Activated naive CD4-positive, alpha-beta T cell treated with anti-CD3 and anti-CD28 coated beads, Interleukin-2, amount 50 U/mL, for 72 hours (primary cell): ENCODE data around the gene ZNF436. TPM values are rescaled to one million over a fixed set of nuclear protein-coding genes. Genes with fewer than 3 reads are reported as not detected.
"Not testable (repeated sequence)": the region's sequence is repeated elsewhere in the genome, so short reads cannot be mapped to it uniquely, and the experiment has no call there.

ENCODE experiments used
- ATAC-seq, 2 donors: fragments of 150-1000 bp; cut with Tn5 transposase; 2 replicates each; pipeline ENCODE4 v1.10.0; 2021; ENCODE audit warnings: mild to moderate bottlenecking in 2 of 2, moderate library complexity in 2 of 2
- DNase-seq, 2 donors: peaks; one replicate each; pipeline ENCODE4 v3.0.0; 2021 to 2022; ENCODE audit warnings: low spot score in 2 of 2
- H3K27ac Mint-ChIP-seq, 2 donors: one replicate each; pipeline ENCODE4 v1.8.0; 2022; ENCODE audit warnings: mild to moderate bottlenecking in 2 of 2, mixed read lengths in 2 of 2
- H3K36me3 Mint-ChIP-seq, 2 donors: one replicate each; pipeline ENCODE4 v1.8.0; 2022; ENCODE audit warnings: mixed read lengths in 2 of 2
- H3K9me3 Mint-ChIP-seq, 2 donors: one replicate each; pipeline ENCODE4 v1.8.0; 2022; ENCODE audit warnings: mixed read lengths in 2 of 2
- total RNA-seq, 2 donors: library from RNA; stranded (reverse); gene quantifications; one replicate each; pipeline ENCODE4 v1.2.3, GENCODE V29; 2022

Gene ZNF436
- total RNA-seq, 2 donors from 2014 or later: 7.6 to 8.2 TPM

GRCh38 chr1:23374079-23374735 lies 4.6 kb upstream of the ZNF436 start:
- peak overlapping the region in 1 of 2 donors; percentile 59 for H3K27ac Mint-ChIP-seq
- H3K9me3 Mint-ChIP-seq, ATAC-seq, DNase-seq, H3K36me3 Mint-ChIP-seq: not testable (repeated sequence)

- H3K36me3 Mint-ChIP-seq: peaks cover 12 to 13% of the 10 kb centered on the region in 2 donors
- DNase-seq (no peak), ATAC-seq (no peak)
- H3K27ac Mint-ChIP-seq: no peak overlapping the region
- H3K9me3 Mint-ChIP-seq: no peaks in the 10 kb centered on the region
These were observed 2.6 kb upstream of the ZNF436 start for GRCh38 chr1:23371987-23372880.

DNA sequence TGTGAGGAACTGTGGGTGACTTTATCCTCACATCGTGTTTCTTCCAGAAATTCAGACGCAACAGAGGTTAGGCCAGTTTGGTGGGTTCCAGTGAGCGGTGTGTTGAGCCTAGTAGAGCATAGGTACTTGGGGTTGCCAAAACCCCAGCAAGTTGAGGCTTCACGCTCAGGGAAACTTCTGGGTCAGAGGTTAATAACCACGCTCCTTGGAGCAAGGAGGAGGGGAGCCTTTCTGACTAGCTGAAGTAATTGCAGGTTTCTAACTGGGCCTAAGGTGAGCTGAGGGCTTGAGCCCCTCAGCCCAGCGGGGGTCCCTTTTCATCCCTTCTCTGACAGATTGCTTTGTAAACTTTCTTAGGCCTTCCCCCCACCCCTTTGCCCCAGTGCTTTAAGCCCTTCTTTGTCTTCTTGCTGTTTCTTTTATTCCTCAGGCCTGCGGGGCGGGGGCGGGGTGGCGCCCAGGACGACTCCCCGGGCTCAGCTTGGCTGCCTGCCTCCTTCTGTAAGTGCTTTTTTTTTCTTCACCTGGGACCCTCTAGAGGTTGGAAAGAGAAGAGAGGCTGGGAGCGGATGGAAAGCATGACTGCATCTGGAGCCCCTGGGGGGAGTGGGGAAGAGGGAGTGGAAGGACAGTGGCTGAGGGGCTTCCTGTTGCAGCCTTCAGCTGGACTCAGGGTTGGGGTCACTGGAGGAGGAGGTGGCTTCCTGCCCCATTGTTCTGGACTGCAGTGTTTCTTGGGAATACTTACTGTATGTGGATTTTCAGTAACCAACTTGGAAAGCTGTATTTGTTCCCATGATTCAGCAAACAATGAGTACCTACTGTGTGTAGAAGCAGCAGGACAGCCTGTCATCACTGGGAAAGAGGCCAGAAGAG lies 1.3 kb upstream of the ZNF436 start:
- no peak for DNase-seq
- no peak overlapping the region for H3K27ac Mint-ChIP-seq
- no peak for ATAC-seq
- H3K9me3 Mint-ChIP-seq: no peaks in the 10 kb centered on the region
- H3K36me3 Mint-ChIP-seq: peaks cover 24 to 26% of the 10 kb centered on the region in 2 donors

- peak overlapping the region in 1 of 2 donors; percentile 98 for H3K27ac Mint-ChIP-seq
- DNase-seq (no peak), ATAC-seq (no peak)
- peaks cover 25 to 30% of the 10 kb centered on the region in 2 donors for H3K36me3 Mint-ChIP-seq
- H3K9me3 Mint-ChIP-seq: no peaks in the 10 kb centered on the region
These were observed 683 bp upstream of the ZNF436 start for GRCh38 chr1:23370330-23370708.

- peak; percentile 76 to 80 for ATAC-seq
These were observed 888 bp downstream of the ZNF436 start for GRCh38 chr1:23368562-23369334.

DNA sequence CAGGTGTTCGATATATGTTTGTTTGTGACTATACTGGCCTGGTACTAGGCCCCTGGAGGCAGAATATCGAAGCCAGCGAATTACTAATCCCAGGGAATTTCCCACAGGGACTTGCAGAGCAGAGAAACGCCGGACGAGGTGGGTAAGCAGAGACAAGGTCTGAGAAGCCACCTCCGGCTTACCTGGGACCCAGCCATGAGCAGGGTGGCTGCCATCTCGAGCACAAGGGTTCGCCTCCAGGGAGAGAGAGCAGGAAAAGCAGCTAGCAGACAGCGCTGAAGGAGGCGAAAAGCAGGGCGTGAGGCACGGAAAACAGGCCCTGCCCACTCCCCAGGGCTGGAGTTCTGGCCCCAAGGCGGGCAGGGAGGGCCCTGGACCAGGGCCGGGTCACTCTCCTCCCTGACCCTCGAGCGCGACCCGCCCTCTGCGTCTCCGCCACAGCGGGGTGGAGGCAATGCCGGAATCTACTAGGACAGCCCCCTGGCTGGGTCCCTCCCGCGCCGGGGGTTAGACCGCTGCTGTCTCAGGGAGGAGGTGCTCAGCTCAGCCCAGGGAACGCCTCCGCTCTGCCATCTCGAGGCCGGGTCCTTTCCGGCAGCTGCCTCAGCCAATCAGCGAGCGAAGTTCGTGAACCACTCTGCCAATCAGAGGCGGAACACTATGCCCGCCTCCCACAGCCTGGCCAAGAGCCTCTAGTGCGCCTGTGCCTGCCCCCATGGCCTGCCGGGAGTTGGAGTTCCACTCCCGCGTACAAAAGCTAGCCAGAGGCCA lies 1.7 kb downstream of the ZNF436 start:
- ATAC-seq (peak; percentile 94), DNase-seq (peak; percentile 95 to 99)
- H3K9me3 Mint-ChIP-seq: peaks cover 2 to 3% of the 10 kb centered on the region in 2 donors
- peak overlapping the region; percentile 88 to 98 for H3K27ac Mint-ChIP-seq
- peaks cover 40 to 50% of the 10 kb centered on the region in 2 donors for H3K36me3 Mint-ChIP-seq

More at GRCh38 chr1:23368562-23369334, 888 bp downstream of the ZNF436 start:
- Mint-ChIP-seq H3K36me3 (peaks cover 32 to 42% of the 10 kb centered on the region in 2 donors), H3K27ac (peak overlapping the region; percentile 88 to 98), H3K9me3 (no peaks in the 10 kb centered on the region)
- peak; percentile 88 to 89 for DNase-seq

DNA sequence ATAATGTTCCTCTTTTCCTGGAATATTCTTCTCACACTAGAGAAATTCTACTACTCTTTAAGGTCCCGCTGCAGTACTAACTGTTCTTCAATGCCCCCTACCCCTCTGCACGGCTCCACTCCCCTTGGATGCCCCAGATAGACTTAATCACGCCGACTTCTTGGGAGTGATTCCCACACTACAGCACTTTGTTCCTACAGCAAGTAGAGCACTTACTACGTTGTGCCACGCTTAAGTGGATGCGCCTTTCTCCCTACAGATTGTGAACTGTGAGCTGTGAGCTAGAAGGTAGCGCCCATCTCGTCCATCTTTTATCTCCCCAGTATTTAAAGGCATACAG lies 2.2 kb downstream of the ZNF436 start:
- no peak for ATAC-seq
- Mint-ChIP-seq H3K27ac (peak overlapping the region; percentile 88 to 98), H3K9me3 (peaks cover 7 to 8% of the 10 kb centered on the region in 2 donors), H3K36me3 (peaks cover 45 to 56% of the 10 kb centered on the region in 2 donors)
- no peak for DNase-seq

GRCh38 chr1:23366598-23366997 lies 3.0 kb downstream of the ZNF436 start:
- ATAC-seq (no peak), DNase-seq (no peak)
- Mint-ChIP-seq H3K36me3 (peaks cover 54 to 64% of the 10 kb centered on the region in 2 donors), H3K9me3 (peaks cover 14% of the 10 kb centered on the region in 2 donors), H3K27ac (no peak overlapping the region)

DNA sequence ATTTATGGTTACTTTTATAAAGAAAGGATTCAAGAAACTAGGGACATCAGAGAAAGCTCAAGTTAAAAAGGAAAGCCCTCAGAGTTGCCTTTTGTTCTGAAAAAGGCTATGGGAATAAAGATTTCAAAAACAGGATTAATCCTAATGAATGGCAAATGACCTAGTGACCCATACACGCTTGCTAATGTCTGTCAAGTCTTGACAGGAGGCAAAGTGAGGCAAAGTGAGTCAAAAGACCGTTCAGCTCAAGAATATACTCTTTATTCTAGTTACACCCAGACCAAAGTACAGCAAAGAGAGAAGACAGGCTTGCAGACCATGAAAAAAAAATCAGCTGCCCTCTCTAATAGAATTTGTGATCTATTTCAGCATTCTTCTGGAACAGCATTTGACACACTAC lies 3.5 kb downstream of the ZNF436 start:
- Mint-ChIP-seq H3K27ac (no peak overlapping the region), H3K9me3 (peaks cover 14 to 17% of the 10 kb centered on the region in 2 donors), H3K36me3 (peaks cover 58 to 68% of the 10 kb centered on the region in 2 donors)
- no peak for DNase-seq
- ATAC-seq: no peak

- H3K27ac Mint-ChIP-seq: peak overlapping the region in 1 of 2 donors; percentile 65
- peak in 1 of 2 donors; percentile 12 for DNase-seq
- H3K9me3 Mint-ChIP-seq: peaks cover 29 to 33% of the 10 kb centered on the region in 2 donors
- peaks cover 68 to 85% of the 10 kb centered on the region in 2 donors for H3K36me3 Mint-ChIP-seq
- peak in 1 of 2 donors; percentile 7 for ATAC-seq
These were observed 7.4 kb downstream of the ZNF436 start for GRCh38 chr1:23362218-23362713.

- peaks cover 33 to 41% of the 10 kb centered on the region in 2 donors for H3K9me3 Mint-ChIP-seq
- H3K36me3 Mint-ChIP-seq: peaks cover 45 to 61% of the 10 kb centered on the region in 2 donors
- H3K27ac Mint-ChIP-seq: no peak overlapping the region
- DNase-seq (no peak), ATAC-seq (no peak)
These were observed 11.2 kb downstream of the ZNF436 start for GRCh38 chr1:23358310-23358875.

DNA sequence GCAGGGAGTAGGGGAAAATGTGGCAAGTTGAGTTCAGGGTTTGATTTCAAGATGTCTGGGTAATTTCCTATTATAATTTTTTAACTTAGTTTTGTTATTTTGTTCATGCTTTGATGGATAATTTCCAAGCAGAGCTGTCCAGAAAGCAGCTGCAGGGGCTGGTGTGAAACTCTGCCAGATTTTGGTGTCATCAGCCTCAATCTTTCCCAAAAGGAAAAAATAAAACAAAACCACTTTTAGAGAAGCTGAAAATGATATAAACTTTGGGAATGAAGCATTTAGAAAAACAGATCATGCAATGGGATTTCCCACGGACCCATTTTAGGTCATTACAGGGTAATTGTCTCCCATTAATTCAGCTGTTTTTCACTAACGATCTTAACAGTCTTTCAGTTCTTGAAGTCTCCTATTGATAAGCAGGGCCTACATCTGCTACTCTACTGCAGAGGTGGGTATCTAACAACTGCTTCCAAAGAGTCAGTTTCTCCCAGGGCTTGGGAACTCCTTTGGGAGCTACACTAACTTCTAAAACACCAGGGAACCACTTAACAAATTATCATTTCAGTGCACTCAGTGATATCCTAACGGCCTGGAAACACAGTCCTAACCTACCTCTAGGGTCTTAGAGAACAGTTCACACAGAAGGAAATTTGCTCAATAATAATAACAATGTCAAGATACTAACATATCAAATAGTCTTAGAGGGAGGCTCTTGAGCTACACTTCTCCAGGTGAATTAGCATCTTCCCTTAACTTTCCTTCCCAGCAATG lies 12.3 kb downstream of the ZNF436 start:
- ATAC-seq: no peak

GRCh38 chr1:23356471-23357137 lies 13.0 kb downstream of the ZNF436 start:
- Mint-ChIP-seq H3K27ac (no peak overlapping the region), H3K9me3 (peaks cover 19 to 26% of the 10 kb centered on the region in 2 donors), H3K36me3 (peaks cover 27 to 44% of the 10 kb centered on the region in 2 donors)
- no peak for ATAC-seq
- no peak for DNase-seq

More for the DNA sequence above, 12.3 kb downstream of the ZNF436 start:
- no peak overlapping the region for H3K27ac Mint-ChIP-seq
- DNase-seq: no peak
- peaks cover 24 to 31% of the 10 kb centered on the region in 2 donors for H3K9me3 Mint-ChIP-seq
- H3K36me3 Mint-ChIP-seq: peaks cover 34 to 51% of the 10 kb centered on the region in 2 donors

- Mint-ChIP-seq H3K9me3 (peaks cover 0 to 15% of the 10 kb centered on the region in 2 donors), H3K27ac (peak overlapping the region in 1 of 2 donors; percentile 2), H3K36me3 (peaks cover 3 to 20% of the 10 kb centered on the region in 2 donors)
- DNase-seq: no peak
- peak; percentile 11 to 41 for ATAC-seq
These were observed 15.4 kb downstream of the ZNF436 start for GRCh38 chr1:23354245-23354644.
